GM19099 (cell line): ENCODE data around the gene ACAN.

Source experiments
- POLR2A ChIP-seq: IDR thresholded peaks from 3 replicates; pipeline ENCODE4 v1.6.1; 2011; ENCODE audit warnings: low read depth; ENCODE audit not compliant: insufficient read length; ENCODE audit errors: extremely low read depth

ACAN gene

GRCh38 chr15:88845616-88846015, 42.4 kb downstream of the ACAN start:
- TF ChIP-seq POLR2A, result no peak

- TF ChIP-seq POLR2A, result no peak
Measured at GRCh38 chr15:88847144-88847543, 43.9 kb downstream of the ACAN start.

- no peak for TF ChIP-seq POLR2A
Measured at GRCh38 chr15:88848203-88848602, 45.0 kb downstream of the ACAN start.

- TF ChIP-seq POLR2A, result no peak
Measured at GRCh38 chr15:88849376-88850072, 46.3 kb downstream of the ACAN start.

GRCh38 chr15:88852476-88852875, 49.2 kb downstream of the ACAN start:
- TF ChIP-seq POLR2A, result no peak

- no peak for TF ChIP-seq POLR2A
Measured at GRCh38 chr15:88858934-88859333, 55.7 kb downstream of the ACAN start.

- no peak for TF ChIP-seq POLR2A
Measured at GRCh38 chr15:88859550-88859949, 56.3 kb downstream of the ACAN start.

GRCh38 chr15:88860212-88860611, 57.0 kb downstream of the ACAN start:
- TF ChIP-seq POLR2A, result no peak

GRCh38 chr15:88863412-88863811, 60.2 kb downstream of the ACAN start:
- TF ChIP-seq POLR2A, result no peak

GRCh38 chr15:88864861-88865497, 61.7 kb downstream of the ACAN start:
- no peak for TF ChIP-seq POLR2A

GRCh38 chr15:88865498-88866099, 62.4 kb downstream of the ACAN start:
- TF ChIP-seq POLR2A, result no peak

GRCh38 chr15:88866295-88866881, 63.2 kb downstream of the ACAN start:
- no peak for TF ChIP-seq POLR2A

- TF ChIP-seq POLR2A, result no peak
Measured at GRCh38 chr15:88871313-88871712, 68.1 kb downstream of the ACAN start.

- no peak for TF ChIP-seq POLR2A
Measured at GRCh38 chr15:88872106-88872505, 68.9 kb downstream of the ACAN start.

- TF ChIP-seq POLR2A, result no peak
Measured at GRCh38 chr15:88872706-88873105, 69.5 kb downstream of the ACAN start.

- TF ChIP-seq POLR2A, result no peak
Measured at GRCh38 chr15:88873786-88874185, 70.5 kb downstream of the ACAN start.

- TF ChIP-seq POLR2A, result no peak
Measured at GRCh38 chr15:88874275-88874674, 71.0 kb downstream of the ACAN start.

- TF ChIP-seq POLR2A, result no peak
Measured at GRCh38 chr15:88874684-88875083, 71.4 kb downstream of the ACAN start.
